ENCODE results near the gene CRABP1.

The CRABP1 gene

GRCh38 chr15:78324144-78324543 lies 16.0 kb upstream of the CRABP1 start:
- no peak for TF ChIP-seq CTCF (IDR thresholded peaks at IDR 0.05; ENCODE audit: extremely low read depth, missing control alignments)
- DNase-seq (ENCODE audit: low spot score): no peak

- no peak for DNase-seq (ENCODE audit: low spot score)
- TF ChIP-seq CTCF (IDR thresholded peaks at IDR 0.05; ENCODE audit: extremely low read depth, missing control alignments): no peak
Observed at GRCh38 chr15:78325092-78325843, 14.9 kb upstream of the CRABP1 start.

- DNase-seq (ENCODE audit: low spot score): no peak
- TF ChIP-seq CTCF (IDR thresholded peaks at IDR 0.05; ENCODE audit: extremely low read depth, missing control alignments): no peak
Observed at GRCh38 chr15:78327466-78327865, 12.7 kb upstream of the CRABP1 start.

GRCh38 chr15:78329625-78330024 lies 10.5 kb upstream of the CRABP1 start:
- no peak for DNase-seq (ENCODE audit: low spot score)
- no peak for TF ChIP-seq CTCF (IDR thresholded peaks at IDR 0.05; ENCODE audit: extremely low read depth, missing control alignments)

- no peak for TF ChIP-seq CTCF (IDR thresholded peaks at IDR 0.05; ENCODE audit: extremely low read depth, missing control alignments)
- DNase-seq (ENCODE audit: low spot score): no peak
Observed at GRCh38 chr15:78334845-78335244, 5.3 kb upstream of the CRABP1 start.

- DNase-seq (ENCODE audit: low spot score): no peak
- TF ChIP-seq CTCF (IDR thresholded peaks at IDR 0.05; ENCODE audit: extremely low read depth, missing control alignments): no peak
Observed at GRCh38 chr15:78335985-78336384, 4.2 kb upstream of the CRABP1 start.

GRCh38 chr15:78338781-78339180 lies 1.4 kb upstream of the CRABP1 start:
- TF ChIP-seq CTCF (IDR thresholded peaks at IDR 0.05; ENCODE audit: extremely low read depth, missing control alignments): no peak
- no peak for DNase-seq (ENCODE audit: low spot score)

Measured in GM20000 (cell line).